ENCODE data around the gene LRIG3.

The LRIG3 gene

DNA sequence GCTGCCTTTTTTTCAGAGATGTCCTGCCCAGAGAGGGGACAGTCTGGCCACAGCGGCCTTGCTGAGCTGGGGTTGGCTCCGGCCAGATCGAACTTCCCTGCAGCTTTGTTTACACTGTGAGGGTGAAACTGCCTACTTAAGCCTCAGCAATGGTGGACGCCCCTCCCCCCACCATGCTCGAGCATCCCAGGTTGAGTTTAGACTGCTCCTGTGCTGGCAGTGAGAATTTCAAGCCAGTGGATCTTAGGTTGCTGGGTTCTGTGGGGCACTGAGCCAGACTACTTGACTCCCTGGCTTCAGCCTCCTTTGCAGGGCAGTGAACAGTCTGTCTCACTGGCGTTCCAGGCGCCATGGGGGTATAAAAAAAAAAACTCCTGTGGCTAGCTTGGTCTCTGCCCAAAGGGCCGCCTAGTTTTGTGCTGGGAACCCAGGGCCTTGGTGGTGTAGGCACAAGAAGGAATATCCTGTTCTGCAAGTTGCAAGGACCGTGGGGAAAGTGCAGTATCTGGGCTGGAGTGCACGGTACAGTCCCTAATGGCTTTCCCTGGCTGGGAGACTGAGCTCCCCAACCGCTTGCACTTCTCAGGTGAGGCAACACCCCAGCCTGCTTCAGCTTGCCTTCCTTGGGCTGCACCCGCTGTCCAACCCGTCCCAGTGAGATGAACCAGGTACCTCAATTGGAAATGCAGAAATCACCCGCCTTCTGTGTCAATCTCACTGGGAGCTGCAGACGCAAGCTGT, 79.1 kb downstream of the LRIG3 start:
- no peak overlapping the region for H3K4me3 ChIP-seq (ENCODE audit: low read length)
- no peak for DNase-seq (ENCODE audit: low read depth)
- TF ChIP-seq, protein P1, sequence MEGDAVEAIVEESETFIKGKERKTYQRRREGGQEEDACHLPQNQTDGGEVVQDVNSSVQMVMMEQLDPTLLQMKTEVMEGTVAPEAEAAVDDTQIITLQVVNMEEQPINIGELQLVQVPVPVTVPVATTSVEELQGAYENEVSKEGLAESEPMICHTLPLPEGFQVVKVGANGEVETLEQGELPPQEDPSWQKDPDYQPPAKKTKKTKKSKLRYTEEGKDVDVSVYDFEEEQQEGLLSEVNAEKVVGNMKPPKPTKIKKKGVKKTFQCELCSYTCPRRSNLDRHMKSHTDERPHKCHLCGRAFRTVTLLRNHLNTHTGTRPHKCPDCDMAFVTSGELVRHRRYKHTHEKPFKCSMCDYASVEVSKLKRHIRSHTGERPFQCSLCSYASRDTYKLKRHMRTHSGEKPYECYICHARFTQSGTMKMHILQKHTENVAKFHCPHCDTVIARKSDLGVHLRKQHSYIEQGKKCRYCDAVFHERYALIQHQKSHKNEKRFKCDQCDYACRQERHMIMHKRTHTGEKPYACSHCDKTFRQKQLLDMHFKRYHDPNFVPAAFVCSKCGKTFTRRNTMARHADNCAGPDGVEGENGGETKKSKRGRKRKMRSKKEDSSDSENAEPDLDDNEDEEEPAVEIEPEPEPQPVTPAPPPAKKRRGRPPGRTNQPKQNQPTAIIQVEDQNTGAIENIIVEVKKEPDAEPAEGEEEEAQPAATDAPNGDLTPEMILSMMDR (conservative IDR thresholded peaks at IDR 0.05; ENCODE audit: low read depth, low read length) = no peak

DNA sequence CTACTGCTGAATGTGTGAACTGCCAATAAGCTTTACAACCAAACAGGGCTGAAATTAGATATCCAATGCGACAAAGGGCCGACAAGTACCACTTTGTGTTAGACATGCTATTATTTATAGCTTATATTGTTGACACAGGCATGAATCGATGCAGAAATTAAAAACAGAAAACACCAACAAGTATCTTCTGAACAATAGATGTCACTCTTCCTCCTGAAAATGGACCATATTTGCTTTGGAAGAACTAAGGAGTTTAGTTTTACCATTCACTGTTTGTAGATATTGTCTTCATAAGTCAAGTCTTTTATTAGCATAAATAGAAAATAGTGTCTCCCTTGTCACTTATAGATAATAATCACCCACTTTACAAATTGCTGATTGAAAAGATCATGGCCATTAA, 86.5 kb downstream of the LRIG3 start:
- no peak overlapping the region for H3K4me3 ChIP-seq (ENCODE audit: low read length)
- no peak for DNase-seq (ENCODE audit: low read depth)
- TF ChIP-seq, protein P1 (conservative IDR thresholded peaks at IDR 0.05; ENCODE audit: low read depth, low read length) = no peak

DNA sequence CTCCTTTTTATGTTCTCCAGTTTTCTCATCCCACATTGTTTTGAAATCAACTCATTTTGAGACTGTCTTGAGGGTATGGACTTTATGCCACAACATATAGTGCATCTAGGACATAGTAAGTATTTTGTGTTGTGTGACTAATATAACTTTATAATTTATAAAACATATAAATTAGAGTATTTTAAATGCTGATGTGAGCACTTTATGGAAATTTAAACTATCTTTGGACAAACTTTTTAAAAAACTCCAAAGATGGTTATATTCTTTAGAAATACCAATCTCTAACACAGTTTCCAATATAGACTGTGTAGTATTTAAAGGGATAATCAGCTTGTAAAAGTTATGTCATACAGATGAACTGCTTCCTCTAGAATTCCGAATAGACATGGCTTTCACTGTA, 87.4 kb downstream of the LRIG3 start:
- DNase-seq (ENCODE audit: low read depth) = no peak
- TF ChIP-seq, protein P1 (conservative IDR thresholded peaks at IDR 0.05; ENCODE audit: low read depth, low read length) = no peak
- H3K4me3 ChIP-seq (ENCODE audit: low read length) = no peak overlapping the region

Measured in retinal pigment epithelial cell (primary cell).